ENCODE measurements around the gene PKP1. TPM values are rescaled to one million over a fixed set of nuclear protein-coding genes. Genes with fewer than 3 reads are reported as not detected.

The PKP1 gene
- total RNA-seq, 2 donors from 2014 or later: 36.8 to 82.9 TPM

DNA sequence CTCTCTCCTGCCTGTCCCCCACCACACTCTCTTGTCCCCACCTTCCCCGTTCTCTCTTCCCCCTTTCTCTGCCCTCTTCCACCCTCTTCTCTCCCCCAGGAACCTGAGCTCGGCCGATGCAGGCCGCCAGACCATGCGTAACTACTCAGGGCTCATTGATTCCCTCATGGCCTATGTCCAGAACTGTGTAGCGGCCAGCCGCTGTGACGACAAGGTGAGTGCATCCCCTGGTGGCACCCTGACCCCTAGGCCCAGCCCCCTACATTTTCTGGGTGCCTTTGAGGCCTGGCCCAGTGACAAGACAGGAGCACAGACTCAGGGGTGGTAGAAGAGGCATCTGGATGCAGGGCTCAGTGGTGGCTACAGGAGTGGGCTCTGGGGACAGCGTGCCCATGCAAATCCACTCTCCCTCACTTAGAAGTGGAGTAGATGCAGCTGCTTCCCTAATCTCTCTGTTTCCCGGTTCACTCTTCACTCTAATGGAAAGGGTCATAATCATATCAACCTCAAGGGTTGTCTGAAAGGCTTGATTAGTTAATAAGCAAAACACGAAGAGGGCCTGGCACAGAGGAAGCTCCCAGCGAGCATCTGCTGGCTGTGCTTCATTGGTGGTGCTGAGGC lies 37.0 kb downstream of the PKP1 start:
- Histone ChIP-seq H3K9me3 (no peaks in the 10 kb centered on the region), H3K4me1 (replicated peaks) (no peaks in the 10 kb centered on the region), H3K4me3 (no peak overlapping the region), H3K36me3 (peaks cover 0 to 16% of the 10 kb centered on the region in 2 donors), H3K27ac (no peak overlapping the region), H3K27me3 (replicated peaks; ENCODE audit: insufficient read depth) (no peaks in the 10 kb centered on the region)
- DNase-seq (ENCODE audit: low spot score): no peak
- WGBS: 86% methylated on average over 12 of the region's 12 CpGs
- intact Hi-C loops (cut with DNase I): no loop called here
- TF ChIP-seq POLR2A (IDR thresholded peaks at IDR 0.05): no peak
- TF ChIP-seq POLR2AphosphoS5 (IDR thresholded peaks at IDR 0.05): no peak
- TF ChIP-seq, protein P1, sequence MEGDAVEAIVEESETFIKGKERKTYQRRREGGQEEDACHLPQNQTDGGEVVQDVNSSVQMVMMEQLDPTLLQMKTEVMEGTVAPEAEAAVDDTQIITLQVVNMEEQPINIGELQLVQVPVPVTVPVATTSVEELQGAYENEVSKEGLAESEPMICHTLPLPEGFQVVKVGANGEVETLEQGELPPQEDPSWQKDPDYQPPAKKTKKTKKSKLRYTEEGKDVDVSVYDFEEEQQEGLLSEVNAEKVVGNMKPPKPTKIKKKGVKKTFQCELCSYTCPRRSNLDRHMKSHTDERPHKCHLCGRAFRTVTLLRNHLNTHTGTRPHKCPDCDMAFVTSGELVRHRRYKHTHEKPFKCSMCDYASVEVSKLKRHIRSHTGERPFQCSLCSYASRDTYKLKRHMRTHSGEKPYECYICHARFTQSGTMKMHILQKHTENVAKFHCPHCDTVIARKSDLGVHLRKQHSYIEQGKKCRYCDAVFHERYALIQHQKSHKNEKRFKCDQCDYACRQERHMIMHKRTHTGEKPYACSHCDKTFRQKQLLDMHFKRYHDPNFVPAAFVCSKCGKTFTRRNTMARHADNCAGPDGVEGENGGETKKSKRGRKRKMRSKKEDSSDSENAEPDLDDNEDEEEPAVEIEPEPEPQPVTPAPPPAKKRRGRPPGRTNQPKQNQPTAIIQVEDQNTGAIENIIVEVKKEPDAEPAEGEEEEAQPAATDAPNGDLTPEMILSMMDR (IDR thresholded peaks at IDR 0.05): no peak

DNA sequence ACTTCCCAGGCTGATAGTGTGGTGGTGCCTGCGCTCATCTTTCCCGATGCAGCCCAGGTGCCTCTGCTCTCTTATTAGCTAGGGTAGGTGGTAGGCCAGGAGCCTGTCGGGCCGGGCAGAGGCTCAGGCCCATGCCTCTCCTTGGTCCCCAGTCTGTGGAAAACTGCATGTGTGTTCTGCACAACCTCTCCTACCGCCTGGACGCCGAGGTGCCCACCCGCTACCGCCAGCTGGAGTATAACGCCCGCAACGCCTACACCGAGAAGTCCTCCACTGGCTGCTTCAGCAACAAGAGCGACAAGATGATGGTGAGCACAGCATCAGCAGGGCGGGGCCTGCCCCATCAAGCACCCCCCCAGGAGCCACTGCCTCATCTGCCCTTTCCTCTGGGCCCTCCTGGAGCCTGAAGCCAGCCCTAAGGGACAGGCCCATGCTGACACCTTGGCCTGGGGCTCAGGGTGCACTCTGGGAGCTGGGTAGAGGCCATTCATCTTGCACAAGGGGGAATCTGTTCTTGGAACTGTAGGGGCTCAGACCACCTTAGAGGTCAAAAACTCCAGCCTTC lies 38.6 kb downstream of the PKP1 start:
- 87% methylated on average over 15 of the region's 15 CpGs for whole genome bisulfite sequencing
- TF ChIP-seq POLR2A (IDR thresholded peaks at IDR 0.05): no peak
- TF ChIP-seq, protein P1 (IDR thresholded peaks at IDR 0.05): no peak
- TF ChIP-seq POLR2AphosphoS5 (IDR thresholded peaks at IDR 0.05): no peak

DNA sequence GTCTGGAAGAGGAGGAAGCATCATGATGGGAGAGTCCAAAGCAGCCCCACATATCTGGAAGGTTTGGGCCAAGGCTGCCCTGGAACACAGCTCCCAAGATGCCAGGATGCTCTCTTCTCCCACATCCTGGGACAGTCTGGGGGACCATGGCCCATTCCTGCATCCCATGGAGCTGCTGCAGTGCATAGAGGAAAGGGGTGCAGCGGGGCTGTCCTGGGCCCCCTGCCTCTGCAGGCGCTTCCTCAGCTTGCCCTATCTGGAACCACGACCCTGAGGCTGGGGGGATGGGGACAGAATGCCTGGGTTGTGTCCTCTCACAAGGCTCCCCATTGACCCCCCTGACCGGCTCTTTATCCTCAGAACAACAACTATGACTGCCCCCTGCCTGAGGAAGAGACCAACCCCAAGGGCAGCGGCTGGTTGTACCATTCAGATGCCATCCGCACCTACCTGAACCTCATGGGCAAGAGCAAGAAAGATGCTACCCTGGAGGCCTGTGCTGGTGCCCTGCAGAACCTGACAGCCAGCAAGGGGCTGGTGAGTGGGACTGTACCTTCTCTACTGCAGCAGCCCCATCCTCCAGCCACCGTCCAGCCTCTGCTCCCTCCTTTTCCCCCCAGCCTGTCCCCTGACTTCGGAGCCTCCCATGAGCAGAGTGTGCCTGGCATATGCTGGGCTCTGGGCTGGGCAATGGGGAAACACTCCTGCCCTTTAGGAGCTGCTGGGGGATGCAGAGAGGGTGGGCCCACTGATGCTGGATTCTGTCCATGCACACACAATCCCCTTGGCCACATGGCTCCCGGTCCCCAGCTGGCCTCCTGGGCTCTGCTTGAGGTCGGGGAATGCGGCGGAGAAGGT lies 39.6 kb downstream of the PKP1 start:
- peaks cover 0 to 15% of the 10 kb centered on the region in 2 donors for H3K36me3 ChIP-seq

More for the DNA sequence above, 38.6 kb downstream of the PKP1 start:
- Histone ChIP-seq H3K4me1 (replicated peaks) (no peaks in the 10 kb centered on the region), H3K27me3 (replicated peaks; ENCODE audit: insufficient read depth) (no peaks in the 10 kb centered on the region), H3K9me3 (no peaks in the 10 kb centered on the region), H3K27ac (no peak overlapping the region), H3K36me3 (peaks cover 0 to 18% of the 10 kb centered on the region in 2 donors), H3K4me3 (no peak overlapping the region)
- intact Hi-C loops (cut with DNase I): no loop called here
- no peak for DNase-seq (ENCODE audit: low spot score)

DNA sequence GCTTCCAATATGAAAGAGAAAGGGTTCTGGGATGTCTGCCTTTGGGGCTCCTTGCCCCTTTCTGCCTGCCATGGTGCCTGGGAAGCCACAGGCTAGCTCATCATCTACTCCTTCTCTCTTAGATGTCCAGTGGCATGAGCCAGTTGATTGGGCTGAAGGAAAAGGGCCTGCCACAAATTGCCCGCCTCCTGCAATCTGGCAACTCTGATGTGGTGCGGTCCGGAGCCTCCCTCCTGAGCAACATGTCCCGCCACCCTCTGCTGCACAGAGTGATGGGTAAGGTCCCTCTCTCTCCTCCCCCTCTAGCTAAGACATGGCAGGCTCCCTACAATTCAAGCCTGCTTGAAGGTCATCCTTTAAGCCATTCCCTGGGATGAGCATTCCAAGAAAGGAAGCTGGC lies 41.0 kb downstream of the PKP1 start:
- no peaks in the 10 kb centered on the region for H3K27me3 ChIP-seq (replicated peaks; ENCODE audit: insufficient read depth)
- no peak overlapping the region for H3K4me3 ChIP-seq
- WGBS: 90% methylated on average over 4 of the region's 4 CpGs
- TF ChIP-seq, protein P1 (IDR thresholded peaks at IDR 0.05): no peak
- TF ChIP-seq POLR2AphosphoS5 (IDR thresholded peaks at IDR 0.05) (no peak), POLR2A (IDR thresholded peaks at IDR 0.05) (no peak)
- peaks cover 0 to 15% of the 10 kb centered on the region in 2 donors for H3K36me3 ChIP-seq
- intact Hi-C loops (cut with DNase I): no loop called here
- no peaks in the 10 kb centered on the region for H3K9me3 ChIP-seq
- no peak for DNase-seq (ENCODE audit: low spot score)
- H3K27ac ChIP-seq: no peak overlapping the region
- H3K4me1 ChIP-seq (replicated peaks): no peaks in the 10 kb centered on the region

More for the DNA sequence above, 39.6 kb downstream of the PKP1 start:
- Histone ChIP-seq H3K9me3 (no peaks in the 10 kb centered on the region), H3K4me1 (replicated peaks) (no peaks in the 10 kb centered on the region), H3K27ac (no peak overlapping the region), H3K4me3 (no peak overlapping the region), H3K27me3 (replicated peaks; ENCODE audit: insufficient read depth) (no peaks in the 10 kb centered on the region)
- DNase-seq (ENCODE audit: low spot score): no peak
- TF ChIP-seq POLR2AphosphoS5 (IDR thresholded peaks at IDR 0.05): no peak
- no peak for TF ChIP-seq POLR2A (IDR thresholded peaks at IDR 0.05)
- TF ChIP-seq, protein P1 (IDR thresholded peaks at IDR 0.05): no peak
- intact Hi-C loops (cut with DNase I): no loop called here
- 91% methylated on average over 12 of the region's 12 CpGs for WGBS
